OCI-LY3 (cell line): Measurements from ENCODE around the gene M6PR.
A peak's percentile ranks its signal among the peaks of the same experiment; 100 is the strongest.

Experiments used
- H2AFZ ChIP-seq: fragments of 200-600, 300-600 bp; shearing (Covaris generic); 2 replicates; pipeline ENCODE4 v1.6.0; 2014; ENCODE audit warnings: antibody characterized with exemption, low read depth, low read length
- H3K27ac ChIP-seq: fragments of 200-600, 300-600 bp; sonication (generic); 2 replicates; pipeline ENCODE4 v1.5.1; 2014; ENCODE audit warnings: mild to moderate bottlenecking, low read length, moderate library complexity, mixed read lengths
- H3K27me3 ChIP-seq: fragments of 200-600, 300-600 bp; sonication (generic); 2 replicates; pipeline ENCODE4 v1.6.1; 2014; ENCODE audit warnings: low read depth, low read length, mixed read lengths
- H3K36me3 ChIP-seq: fragments of 200-600, 300-600 bp; sonication (generic); replicated peaks from 2 replicates; pipeline ENCODE3; 2014; ENCODE audit warnings: low read depth, low read length, mixed read lengths
- H3K4me1 ChIP-seq: fragments of 300-600, 200-600 bp; sonication (generic); 2 replicates; pipeline ENCODE4 v1.6.1; 2014; ENCODE audit warnings: low read length, mixed read lengths
- H3K4me2 ChIP-seq: fragments of 200-600, 300-600 bp; sonication (generic); 2 replicates; pipeline ENCODE4 v1.6.1; 2014; ENCODE audit warnings: low read length, mixed read lengths
- H3K4me3 ChIP-seq: fragments of 300-600, 200-600 bp; sonication (generic); 2 replicates; pipeline ENCODE4 v1.5.1; 2014; ENCODE audit warnings: antibody characterized with exemption, mild to moderate bottlenecking, low read length, moderate library complexity
- H3K79me2 ChIP-seq: fragments of 300-600, 200-600 bp; shearing (Covaris generic); 2 replicates; pipeline ENCODE4 v1.6.1; 2014; ENCODE audit warnings: mild to moderate bottlenecking, low read length, mixed read lengths
- H3K9ac ChIP-seq: fragments of 300-600, 200-600 bp; shearing (Covaris generic); 2 replicates; pipeline ENCODE4 v1.6.0; 2014; ENCODE audit warnings: mild to moderate bottlenecking, low read length, moderate library complexity
- H3K9me3 ChIP-seq: fragments of 200-600, 300-600 bp; shearing (Covaris generic); 2 replicates; pipeline ENCODE4 v1.6.1; 2014; ENCODE audit warnings: low read length, mixed read lengths; ENCODE audit not compliant: insufficient read depth
- H4K20me1 ChIP-seq: fragments of 200-600, 300-600 bp; sonication (generic); 2 replicates; pipeline ENCODE4 v1.6.1; 2016; ENCODE audit warnings: low read length, mixed read lengths; ENCODE audit not compliant: insufficient read depth
- EZH2phosphoT487 ChIP-seq: fragments of 200-600 bp; shearing (Covaris generic); IDR thresholded peaks from 2 replicates; pipeline ENCODE4 v1.6.1; 2018; ENCODE audit warnings: antibody characterized with exemption, mixed run types, low read depth
- TF ChIP-seq, protein P1 (sequence below): fragments of 200-600, 300-600 bp; sonication (generic); IDR thresholded peaks from 2 replicates; pipeline ENCODE4 v1.5.1; 2014; ENCODE audit warnings: antibody characterized with exemption, low read length, low read depth

M6PR gene

DNA sequence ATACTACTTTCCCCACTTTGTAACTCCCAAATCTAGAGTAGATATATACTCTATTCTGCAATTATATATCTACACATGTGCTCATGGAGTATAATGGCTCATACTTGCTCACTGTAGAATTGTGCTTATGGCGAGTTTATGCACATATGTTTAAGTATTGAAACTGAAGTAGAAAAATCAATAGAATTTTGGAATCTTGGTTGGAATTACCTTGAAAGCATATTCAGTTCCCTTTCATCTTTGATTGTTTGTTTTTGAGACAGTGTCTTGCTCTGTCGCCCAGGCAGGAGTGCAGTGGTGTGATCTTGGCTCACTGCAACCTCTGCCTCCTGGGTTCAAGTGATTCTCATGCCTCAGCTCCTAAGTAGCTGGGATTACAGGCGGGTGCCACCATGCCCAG lies 44.4 kb upstream of the M6PR start:
- Histone ChIP-seq H3K9me3 (no peaks in the 10 kb centered on the region), H3K27me3 (no peaks in the 10 kb centered on the region), H3K27ac (no peak overlapping the region), H3K9ac (no peak overlapping the region), H2AFZ (no peak overlapping the region), H3K4me2 (no peak overlapping the region), H3K36me3 (no peaks in the 10 kb centered on the region), H3K79me2 (no peaks in the 10 kb centered on the region), H3K4me3 (no peak overlapping the region), H4K20me1 (no peaks in the 10 kb centered on the region), H3K4me1 (peaks cover 63% of the 10 kb centered on the region)
- TF ChIP-seq, protein P1, sequence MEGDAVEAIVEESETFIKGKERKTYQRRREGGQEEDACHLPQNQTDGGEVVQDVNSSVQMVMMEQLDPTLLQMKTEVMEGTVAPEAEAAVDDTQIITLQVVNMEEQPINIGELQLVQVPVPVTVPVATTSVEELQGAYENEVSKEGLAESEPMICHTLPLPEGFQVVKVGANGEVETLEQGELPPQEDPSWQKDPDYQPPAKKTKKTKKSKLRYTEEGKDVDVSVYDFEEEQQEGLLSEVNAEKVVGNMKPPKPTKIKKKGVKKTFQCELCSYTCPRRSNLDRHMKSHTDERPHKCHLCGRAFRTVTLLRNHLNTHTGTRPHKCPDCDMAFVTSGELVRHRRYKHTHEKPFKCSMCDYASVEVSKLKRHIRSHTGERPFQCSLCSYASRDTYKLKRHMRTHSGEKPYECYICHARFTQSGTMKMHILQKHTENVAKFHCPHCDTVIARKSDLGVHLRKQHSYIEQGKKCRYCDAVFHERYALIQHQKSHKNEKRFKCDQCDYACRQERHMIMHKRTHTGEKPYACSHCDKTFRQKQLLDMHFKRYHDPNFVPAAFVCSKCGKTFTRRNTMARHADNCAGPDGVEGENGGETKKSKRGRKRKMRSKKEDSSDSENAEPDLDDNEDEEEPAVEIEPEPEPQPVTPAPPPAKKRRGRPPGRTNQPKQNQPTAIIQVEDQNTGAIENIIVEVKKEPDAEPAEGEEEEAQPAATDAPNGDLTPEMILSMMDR = no peak
- TF ChIP-seq EZH2phosphoT487 = no peak

DNA sequence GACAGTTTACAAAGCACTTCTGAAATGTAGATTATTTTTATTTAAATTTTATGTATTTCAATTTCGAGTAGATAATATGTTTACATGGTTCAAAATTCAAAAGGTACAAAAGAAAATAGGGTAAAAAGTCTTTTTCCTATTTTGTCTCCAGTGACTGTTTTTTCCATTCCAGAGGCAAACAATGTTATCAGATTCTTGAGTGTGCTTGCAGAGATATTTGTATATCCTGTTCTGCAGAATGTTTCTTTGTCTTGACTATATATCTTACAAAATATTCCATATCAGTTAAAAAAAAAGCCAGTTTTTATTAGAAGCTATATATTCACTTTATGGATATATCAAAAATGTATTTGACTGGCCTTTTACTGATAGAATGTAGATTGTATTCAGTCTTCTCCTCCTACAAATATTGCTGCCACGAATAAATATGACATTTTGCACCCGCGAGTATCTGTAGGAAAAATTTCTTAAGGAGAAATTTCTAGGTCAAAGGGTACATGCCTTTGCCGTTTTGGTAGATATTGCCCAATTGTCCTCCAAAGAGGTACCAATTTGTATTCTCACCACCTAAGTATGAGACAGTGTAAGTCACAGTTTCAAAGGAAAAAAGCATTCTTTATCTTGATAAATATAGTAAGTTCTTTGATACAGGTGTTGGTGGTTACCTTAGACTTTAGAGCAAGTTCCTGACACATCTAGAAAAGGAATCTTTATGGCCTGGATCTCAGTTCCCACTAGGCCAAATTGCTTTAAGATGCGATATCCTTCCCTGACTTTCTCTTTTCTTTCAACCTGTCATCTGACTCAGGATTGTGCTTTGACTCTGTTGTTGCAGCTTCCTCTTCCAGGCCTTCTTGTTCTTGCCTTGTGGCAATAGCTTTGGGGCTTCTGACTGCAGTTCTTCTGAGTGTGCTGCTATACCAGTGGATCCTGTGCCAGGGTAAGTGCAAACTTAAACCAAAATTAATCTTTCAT lies 42.2 kb upstream of the M6PR start:
- H4K20me1 ChIP-seq = no peaks in the 10 kb centered on the region
- H2AFZ ChIP-seq = no peak overlapping the region
- H3K4me2 ChIP-seq = peak overlapping the region; percentile 32
- H3K9ac ChIP-seq = peak overlapping the region; percentile 7; the same call in 1 of the 2 replicates
- H3K27ac ChIP-seq = peak overlapping the region; percentile 8; the same call in 1 of the 2 replicates
- no peak overlapping the region for H3K4me3 ChIP-seq
- H3K9me3 ChIP-seq = no peaks in the 10 kb centered on the region
- peaks cover 69% of the 10 kb centered on the region for H3K4me1 ChIP-seq
- no peaks in the 10 kb centered on the region for H3K27me3 ChIP-seq
- no peak for TF ChIP-seq EZH2phosphoT487
- TF ChIP-seq, protein P1 = no peak
- no peaks in the 10 kb centered on the region for H3K36me3 ChIP-seq
- no peaks in the 10 kb centered on the region for H3K79me2 ChIP-seq

DNA sequence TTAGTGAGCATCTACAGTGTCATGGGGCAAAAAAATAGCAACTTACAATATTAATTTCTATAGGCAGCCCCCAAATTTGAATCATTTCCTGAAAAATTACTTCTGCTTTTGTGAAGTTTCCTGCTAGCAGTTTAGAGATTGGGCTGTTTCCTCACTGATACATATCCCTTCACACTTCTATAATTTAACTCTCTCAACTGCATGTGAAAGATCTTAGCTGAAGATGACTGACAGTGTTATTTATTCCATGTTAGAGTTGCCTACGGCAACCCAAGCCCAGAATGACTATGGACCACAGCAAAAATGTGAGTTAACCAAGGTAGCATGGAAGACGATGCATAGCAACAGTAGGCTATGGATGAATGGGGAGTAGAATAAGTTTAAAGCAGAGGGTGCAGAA lies 40.0 kb upstream of the M6PR start, which contains the start of gene KLRG1:
TSS of gene KLRG1 (plus strand) at position 134 of the 400 bp plus-strand sequence. CDS start at position 224, 90 bp downstream.
- peaks cover 64% of the 10 kb centered on the region for H3K4me1 ChIP-seq
- H3K9me3 ChIP-seq = no peaks in the 10 kb centered on the region
- H3K27ac ChIP-seq = peak within 1 kb of the TSS; percentile 65
- peak within 1 kb of the TSS; percentile 21; the same call in 1 of the 2 replicates for H3K9ac ChIP-seq
- H4K20me1 ChIP-seq = no peaks in the 10 kb centered on the region
- H3K36me3 ChIP-seq = no peaks in the 10 kb centered on the region
- no peaks in the 10 kb centered on the region for H3K79me2 ChIP-seq
- no peaks in the 10 kb centered on the region for H3K27me3 ChIP-seq
- no peak within 1 kb of the TSS for H2AFZ ChIP-seq
- no peak for TF ChIP-seq EZH2phosphoT487
- TF ChIP-seq, protein P1 = no peak
- H3K4me2 ChIP-seq = peak within 1 kb of the TSS; percentile 68
- H3K4me3 ChIP-seq = peak within 1 kb of the TSS; percentile 41

DNA sequence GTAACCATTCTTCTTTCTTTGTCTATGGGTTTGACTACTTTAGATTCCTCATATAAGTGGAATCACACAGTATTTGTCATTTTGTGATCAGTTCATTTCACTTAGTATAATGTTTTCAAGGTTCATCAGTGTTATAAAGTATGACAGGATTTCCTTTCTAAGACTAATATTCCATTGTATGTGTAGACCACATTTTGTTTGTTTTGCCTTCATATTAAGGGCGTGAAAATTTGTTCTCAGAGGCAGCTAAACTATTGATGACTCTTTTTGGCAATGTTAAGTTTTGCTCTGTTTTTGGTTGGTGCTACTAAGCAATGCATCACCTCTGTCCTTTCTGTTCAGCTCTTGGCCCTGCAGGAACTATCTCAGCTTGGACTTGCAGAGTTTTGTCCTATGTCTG lies 38.2 kb upstream of the M6PR start:
- Histone ChIP-seq H3K4me2 (peak overlapping the region; percentile 38), H4K20me1 (no peaks in the 10 kb centered on the region), H3K27ac (peak overlapping the region; percentile 28), H2AFZ (no peak overlapping the region), H3K36me3 (no peaks in the 10 kb centered on the region), H3K9ac (no peak overlapping the region), H3K79me2 (no peaks in the 10 kb centered on the region), H3K4me3 (no peak overlapping the region), H3K9me3 (no peaks in the 10 kb centered on the region), H3K27me3 (no peaks in the 10 kb centered on the region), H3K4me1 (peaks cover 64% of the 10 kb centered on the region)
- TF ChIP-seq EZH2phosphoT487 = no peak
- TF ChIP-seq, protein P1 = no peak
